ENCODE results near the gene CACFD1.

Gene CACFD1

DNA sequence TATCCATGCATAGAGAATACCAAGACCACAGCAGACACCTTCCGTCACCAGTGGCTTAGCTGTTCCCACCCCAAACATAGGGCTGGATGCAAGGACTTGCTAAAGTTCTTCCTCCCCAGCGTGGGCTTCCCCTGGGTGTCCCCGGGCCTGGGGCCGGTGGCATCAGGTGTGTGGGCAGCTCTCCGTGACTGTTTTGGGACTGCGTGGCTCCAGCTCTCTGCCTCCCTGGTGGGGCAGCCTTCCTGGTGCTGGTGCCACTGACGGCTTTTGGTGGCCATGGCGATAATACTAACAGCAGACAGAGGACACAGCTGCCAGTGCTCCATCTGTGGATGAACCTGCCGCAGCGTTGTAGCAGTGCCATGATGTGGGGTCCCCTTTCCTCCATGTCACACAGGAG lies 4.9 kb downstream of the CACFD1 start:
- DNase-seq (ENCODE audit: low read depth in 2 of 2), result no peak

DNA sequence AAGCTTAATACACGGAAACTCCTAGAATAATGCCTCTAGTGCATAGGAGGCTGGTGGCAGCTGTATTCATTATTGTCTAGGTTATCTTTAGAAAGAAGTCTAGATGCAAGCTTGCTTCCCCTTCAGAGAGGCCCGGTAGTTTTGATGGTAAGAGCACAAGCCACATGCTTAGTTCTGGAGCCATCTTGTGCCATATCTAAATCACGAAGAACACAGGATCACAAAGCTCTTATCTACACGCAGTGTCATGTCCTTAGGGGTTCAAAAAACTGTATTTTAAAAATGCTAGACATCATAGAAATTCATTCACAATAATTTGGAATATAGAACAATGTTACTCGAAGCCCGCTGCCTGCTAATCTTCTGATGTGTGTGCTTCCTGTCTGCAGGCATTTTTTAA lies 6.2 kb downstream of the CACFD1 start:
- no peak for DNase-seq (ENCODE audit: low read depth in 2 of 2)

DNA sequence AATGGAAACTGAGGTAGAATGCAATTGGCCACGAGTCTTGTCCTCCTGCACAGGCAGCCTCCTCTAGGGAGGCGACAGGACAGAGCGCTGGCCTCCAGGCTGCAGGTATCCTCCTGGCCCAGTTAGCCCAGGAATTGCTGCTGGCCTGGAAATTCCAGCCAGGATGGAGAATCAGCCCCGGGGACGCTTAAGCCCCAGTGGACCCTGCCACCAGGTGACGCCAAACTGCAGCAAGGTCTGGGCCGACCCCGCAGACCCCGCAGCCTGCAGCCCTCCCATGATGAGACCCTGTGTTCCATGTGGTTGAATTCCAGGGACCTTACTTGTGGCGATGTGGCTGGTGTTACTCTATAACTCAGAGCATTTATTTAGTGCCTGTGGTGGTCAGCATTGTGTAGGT lies 7.3 kb downstream of the CACFD1 start:
- no peak for DNase-seq (ENCODE audit: low read depth in 2 of 2)

GRCh38 chr9:133468374-133468773 lies 8.6 kb downstream of the CACFD1 start:
- DNase-seq (ENCODE audit: low read depth in 2 of 2), result no peak

- no peak for DNase-seq (ENCODE audit: low read depth in 2 of 2)
These were observed 9.1 kb downstream of the CACFD1 start for GRCh38 chr9:133468777-133469421.

- DNase-seq (ENCODE audit: low read depth in 2 of 2), result no peak
These were observed 10.7 kb downstream of the CACFD1 start for GRCh38 chr9:133470427-133470924.

DNA sequence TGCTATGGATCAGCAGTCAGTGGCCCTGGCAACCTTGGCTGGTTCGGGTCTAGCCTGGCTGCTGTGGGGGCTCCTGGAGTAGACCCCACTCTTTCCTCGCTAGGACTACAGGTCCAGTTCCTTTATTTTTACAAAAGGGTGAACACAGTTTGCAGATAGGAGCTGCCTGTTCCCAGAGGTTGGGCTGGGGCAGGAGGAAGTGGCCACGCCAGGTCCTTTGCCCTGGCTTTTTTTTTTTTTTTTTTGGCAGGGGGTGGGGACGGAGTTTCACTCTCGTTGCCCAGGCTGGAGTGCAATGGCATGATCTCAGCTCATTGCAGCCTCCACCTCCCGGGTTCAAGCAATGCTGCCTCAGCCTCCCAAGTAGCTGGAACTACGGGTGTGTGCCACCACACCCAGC lies 11.2 kb downstream of the CACFD1 start:
- DNase-seq (ENCODE audit: low read depth in 2 of 2), result no peak

GRCh38 chr9:133471551-133472276 lies 11.9 kb downstream of the CACFD1 start:
- DNase-seq (ENCODE audit: low read depth in 2 of 2), result no peak

- no peak for DNase-seq (ENCODE audit: low read depth in 2 of 2)
These were observed 12.5 kb downstream of the CACFD1 start for GRCh38 chr9:133472277-133472645.

GRCh38 chr9:133472753-133473378 lies 13.1 kb downstream of the CACFD1 start:
- DNase-seq (ENCODE audit: low read depth in 2 of 2), result no peak

- DNase-seq (ENCODE audit: low read depth in 2 of 2), result no peak
These were observed 14.0 kb downstream of the CACFD1 start for GRCh38 chr9:133473743-133474142.

- no peak for DNase-seq (ENCODE audit: low read depth in 2 of 2)
These were observed 14.4 kb downstream of the CACFD1 start for GRCh38 chr9:133474215-133474614.

GRCh38 chr9:133474853-133475252 lies 15.1 kb downstream of the CACFD1 start:
- DNase-seq (ENCODE audit: low read depth in 2 of 2), result no peak

GRCh38 chr9:133475292-133476012 lies 15.7 kb downstream of the CACFD1 start:
- DNase-seq (ENCODE audit: low read depth in 2 of 2), result no peak

DNA sequence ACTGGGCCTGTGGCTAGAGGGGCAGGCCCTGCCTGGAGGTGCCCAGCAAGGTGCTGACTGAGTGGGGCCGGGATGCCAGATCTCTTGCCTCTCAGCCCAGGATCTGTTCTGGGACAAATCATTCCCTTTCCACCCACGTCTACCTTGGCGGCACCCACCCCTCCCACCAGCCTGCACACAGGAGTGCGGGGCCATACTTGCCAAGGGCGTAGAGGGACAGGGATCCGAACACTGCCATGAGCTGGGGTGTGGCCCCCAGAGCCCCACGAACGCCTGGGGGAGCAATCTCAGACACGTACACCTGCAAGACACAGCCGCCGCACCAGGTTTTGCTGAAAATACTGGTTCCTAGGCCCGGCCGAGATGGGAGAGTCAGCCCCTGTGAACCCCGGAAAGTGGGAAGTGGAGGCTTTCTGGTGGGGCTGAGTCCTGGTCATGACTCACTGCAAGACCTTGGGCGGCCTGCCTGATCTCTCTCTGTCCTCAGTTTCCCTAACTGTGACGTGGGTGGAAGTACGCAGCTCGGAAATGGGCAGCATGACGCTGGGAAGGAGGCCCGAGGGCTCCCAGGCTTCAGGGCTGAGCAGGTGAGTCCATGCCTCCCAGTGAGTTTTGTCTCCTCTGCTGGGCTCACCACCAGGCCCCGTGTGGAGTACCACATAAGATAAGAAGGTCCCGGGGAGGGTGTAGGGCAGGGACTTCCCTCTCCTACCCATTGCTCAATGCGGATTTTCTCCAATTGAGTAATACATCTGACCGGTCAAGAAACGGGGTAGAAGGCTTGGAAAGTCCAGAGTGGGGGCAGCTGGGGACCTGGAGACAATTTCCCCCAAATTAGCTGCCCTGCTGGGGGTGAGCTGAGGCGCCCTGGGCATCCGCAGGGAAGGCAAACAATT lies 16.5 kb downstream of the CACFD1 start:
- no peak for DNase-seq (ENCODE audit: low read depth in 2 of 2)

GRCh38 chr9:133476941-133477340 lies 17.2 kb downstream of the CACFD1 start:
- DNase-seq (ENCODE audit: low read depth in 2 of 2), result no peak

DNA sequence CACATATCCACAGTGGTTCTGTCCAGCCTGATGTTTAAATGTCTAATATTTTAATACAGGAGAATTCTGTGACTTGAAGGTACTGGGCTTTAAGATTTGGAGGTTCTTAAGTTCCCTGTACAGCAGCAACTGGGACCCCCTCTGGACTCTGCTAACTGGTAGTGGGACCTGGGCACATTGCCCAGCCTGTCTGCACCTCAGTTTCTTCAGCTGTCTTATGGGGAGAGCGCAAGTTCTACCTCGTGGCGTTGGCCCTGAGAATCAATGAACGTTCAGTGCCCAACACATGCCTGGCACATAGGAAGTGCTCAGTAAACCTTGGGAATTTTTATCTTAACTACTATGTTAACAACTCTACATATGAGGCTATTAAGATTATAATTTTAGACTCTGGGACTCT lies 17.7 kb downstream of the CACFD1 start:
- DNase-seq (ENCODE audit: low read depth in 2 of 2), result no peak

DNA sequence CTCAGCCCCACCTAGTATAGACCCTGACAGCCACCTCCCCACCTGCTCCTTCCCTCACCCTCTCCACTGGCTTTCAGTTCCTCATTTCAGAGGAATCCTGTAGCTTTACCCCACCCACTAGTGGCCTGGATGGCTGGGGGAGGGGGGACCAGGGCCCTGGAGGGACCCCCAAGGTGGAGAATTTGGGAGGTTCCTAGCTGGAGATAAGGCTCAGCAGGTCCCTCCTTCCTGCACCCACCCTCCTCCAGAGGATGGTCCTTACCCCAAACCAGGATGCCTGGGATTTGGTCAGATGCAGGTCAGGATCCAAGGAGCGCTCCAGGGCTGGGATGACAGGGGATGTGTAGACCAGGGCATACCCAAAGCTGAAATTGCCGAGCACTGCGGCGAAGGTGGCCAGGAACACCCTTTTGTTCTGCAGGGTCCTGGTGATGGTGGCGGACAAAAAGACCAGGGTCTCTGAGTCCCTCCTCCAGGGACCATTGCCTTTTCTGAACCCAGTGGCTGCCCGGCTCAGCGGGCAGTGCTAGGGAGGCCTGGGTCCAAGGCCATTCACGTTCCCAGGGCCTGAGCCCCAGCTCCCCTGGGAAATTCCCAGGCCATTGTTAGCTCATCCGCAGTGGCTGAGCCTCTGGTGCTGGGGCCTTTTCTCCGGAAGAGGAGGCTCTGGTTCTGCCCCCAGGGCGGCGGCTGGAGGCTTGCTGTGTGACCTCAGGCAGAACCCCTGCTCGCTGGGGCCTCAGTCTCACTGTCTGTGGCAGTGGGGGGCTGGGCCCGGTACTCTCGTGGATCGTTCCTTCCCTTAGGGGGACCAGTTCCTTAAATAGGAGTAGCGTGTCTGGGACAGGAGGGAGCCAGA lies 18.4 kb downstream of the CACFD1 start:
- DNase-seq (ENCODE audit: low read depth in 2 of 2), result no peak

DNA sequence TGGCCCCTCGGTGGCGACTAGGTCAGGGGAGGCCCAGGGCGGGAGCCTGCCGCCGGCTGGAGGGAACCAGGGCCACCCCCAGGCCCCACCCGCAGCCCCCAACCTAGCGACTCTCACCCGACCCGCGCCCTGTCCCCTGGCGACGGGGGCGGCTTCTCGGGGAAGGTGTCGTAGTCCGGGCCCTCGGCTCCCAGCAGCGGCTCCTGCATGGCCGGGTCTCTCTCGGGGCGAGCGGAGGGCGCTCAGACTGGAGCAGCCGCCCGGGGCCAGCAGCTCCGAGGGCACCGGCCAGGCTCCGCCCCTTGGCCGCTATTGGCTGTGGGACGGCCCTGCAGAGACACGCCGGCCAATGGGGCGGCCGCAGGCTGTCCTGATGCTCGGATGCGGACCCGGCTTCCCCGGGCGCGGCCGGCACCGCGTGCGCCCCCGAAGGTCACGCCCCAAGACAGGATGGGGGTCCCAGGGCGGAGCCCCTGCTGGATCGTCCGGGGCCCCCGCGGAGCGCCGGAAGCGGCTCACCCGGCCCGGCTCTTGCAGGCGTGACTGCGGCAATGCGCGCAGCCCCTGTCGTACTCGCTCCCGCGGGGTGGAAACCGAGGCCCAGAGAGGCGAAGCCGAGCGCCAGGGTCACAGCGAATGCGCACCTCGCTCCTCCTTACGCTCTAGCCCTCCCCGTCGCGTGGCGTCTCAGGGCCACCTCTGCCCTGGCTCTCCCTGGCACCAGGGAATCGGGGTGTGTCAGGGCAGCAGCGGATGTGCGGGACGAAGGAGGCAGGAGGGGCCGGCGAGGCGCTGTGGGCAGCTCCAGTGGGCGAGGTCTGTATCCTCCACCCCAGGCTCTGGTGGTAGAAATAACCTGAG lies 19.3 kb downstream of the CACFD1 start, which contains the start of gene SLC2A6:
Gene SLC2A6 (minus strand): TSS at position 249 of the 861 bp plus-strand sequence. CDS start 40 bp downstream, at position 209.
- peak; percentile 68 for DNase-seq (ENCODE audit: low read depth in 2 of 2)

Measured in stimulated activated CD8-positive, alpha-beta memory T cell treated with anti-CD3 and anti-CD28 coated beads, Interleukin-2, amount 100 ng/mL, for 1 hour (primary cell).